Astrocyte of the cerebellum (primary cell): ENCODE results near the gene ACTR6.

Source experiments
- DNase-seq: peaks from one replicate; pipeline ENCODE4 v3.0.0-alpha.2; 2011; ENCODE audit warnings: low read depth
- H3K4me3 ChIP-seq: 2 replicates; pipeline ENCODE4 v1.5.1; 2011; ENCODE audit warnings: mild to moderate bottlenecking, low read depth, low read length, moderate library complexity
- in situ Hi-C: cut with HindIII; loops from 2 replicates; pipeline ENCODE4 v1.10.0; 2017; ENCODE audit warnings: low sequenced_read_pairs
- TF ChIP-seq, protein P1 (sequence below): IDR thresholded peaks from 2 replicates; pipeline ENCODE4 v1.5.1; 2012; ENCODE audit warnings: low read length, low read depth, moderate library complexity, mild to moderate bottlenecking; ENCODE audit errors: missing control alignments

Gene ACTR6

DNA sequence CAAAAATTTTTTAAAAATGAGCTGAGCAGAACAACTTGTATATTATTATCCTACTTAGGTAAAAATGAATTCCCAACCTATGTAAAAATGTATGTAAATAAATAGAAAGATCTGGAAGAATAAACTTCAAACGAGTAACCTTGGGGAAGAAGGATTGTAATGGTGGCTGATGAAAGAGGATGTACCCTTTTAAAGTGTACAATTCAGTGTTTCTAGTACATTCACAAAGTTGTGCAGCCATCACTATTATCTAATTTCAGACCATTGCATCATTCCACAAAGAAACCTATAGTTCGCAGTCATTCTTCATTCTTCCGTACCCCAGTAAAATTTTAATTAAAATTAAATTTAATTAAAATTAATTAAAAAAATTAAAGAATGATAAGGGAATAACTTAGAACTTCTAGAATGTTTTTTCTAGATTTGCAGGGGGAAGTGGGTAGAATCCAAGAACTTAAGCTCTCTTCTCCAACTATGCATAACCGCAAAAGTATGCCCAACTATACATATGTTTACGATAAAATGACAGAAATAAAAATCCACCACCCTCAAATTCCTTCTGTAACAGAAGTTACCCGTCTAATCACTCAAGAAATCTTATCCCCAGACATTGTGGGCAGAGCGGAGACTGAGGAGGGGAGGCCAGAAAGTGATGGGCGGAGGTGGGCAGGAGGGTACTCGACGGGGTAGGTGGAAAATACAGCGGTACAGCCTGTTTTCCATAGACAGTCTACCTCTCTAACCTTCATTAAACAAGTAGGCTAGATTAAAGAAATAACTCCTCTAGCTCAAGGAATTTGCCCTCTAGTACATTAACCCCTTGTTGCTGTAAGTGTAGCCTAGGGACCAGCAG, 65.3 kb downstream of the ACTR6 start:
- H3K4me3 ChIP-seq: peak overlapping the region; percentile 87
- DNase-seq: no peak
- TF ChIP-seq, protein P1, sequence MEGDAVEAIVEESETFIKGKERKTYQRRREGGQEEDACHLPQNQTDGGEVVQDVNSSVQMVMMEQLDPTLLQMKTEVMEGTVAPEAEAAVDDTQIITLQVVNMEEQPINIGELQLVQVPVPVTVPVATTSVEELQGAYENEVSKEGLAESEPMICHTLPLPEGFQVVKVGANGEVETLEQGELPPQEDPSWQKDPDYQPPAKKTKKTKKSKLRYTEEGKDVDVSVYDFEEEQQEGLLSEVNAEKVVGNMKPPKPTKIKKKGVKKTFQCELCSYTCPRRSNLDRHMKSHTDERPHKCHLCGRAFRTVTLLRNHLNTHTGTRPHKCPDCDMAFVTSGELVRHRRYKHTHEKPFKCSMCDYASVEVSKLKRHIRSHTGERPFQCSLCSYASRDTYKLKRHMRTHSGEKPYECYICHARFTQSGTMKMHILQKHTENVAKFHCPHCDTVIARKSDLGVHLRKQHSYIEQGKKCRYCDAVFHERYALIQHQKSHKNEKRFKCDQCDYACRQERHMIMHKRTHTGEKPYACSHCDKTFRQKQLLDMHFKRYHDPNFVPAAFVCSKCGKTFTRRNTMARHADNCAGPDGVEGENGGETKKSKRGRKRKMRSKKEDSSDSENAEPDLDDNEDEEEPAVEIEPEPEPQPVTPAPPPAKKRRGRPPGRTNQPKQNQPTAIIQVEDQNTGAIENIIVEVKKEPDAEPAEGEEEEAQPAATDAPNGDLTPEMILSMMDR: no peak
- in situ Hi-C loops: no loop called here

DNA sequence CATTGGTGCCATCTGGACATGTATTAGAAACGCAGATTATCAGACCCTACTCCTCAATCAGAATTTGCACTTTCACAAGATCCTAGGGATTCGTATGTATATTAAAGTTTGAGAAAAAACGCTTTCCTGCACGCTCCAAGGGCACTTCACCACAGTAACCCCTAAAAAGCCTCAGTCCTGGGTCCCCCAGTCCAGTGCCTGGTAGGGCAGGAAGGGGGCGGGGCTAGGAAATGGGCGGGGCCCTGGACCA, 65.9 kb downstream of the ACTR6 start:
- TF ChIP-seq, protein P1: no peak
- in situ Hi-C loops: no loop called here
- peak overlapping the region; percentile 87 for H3K4me3 ChIP-seq
- no peak for DNase-seq

DNA sequence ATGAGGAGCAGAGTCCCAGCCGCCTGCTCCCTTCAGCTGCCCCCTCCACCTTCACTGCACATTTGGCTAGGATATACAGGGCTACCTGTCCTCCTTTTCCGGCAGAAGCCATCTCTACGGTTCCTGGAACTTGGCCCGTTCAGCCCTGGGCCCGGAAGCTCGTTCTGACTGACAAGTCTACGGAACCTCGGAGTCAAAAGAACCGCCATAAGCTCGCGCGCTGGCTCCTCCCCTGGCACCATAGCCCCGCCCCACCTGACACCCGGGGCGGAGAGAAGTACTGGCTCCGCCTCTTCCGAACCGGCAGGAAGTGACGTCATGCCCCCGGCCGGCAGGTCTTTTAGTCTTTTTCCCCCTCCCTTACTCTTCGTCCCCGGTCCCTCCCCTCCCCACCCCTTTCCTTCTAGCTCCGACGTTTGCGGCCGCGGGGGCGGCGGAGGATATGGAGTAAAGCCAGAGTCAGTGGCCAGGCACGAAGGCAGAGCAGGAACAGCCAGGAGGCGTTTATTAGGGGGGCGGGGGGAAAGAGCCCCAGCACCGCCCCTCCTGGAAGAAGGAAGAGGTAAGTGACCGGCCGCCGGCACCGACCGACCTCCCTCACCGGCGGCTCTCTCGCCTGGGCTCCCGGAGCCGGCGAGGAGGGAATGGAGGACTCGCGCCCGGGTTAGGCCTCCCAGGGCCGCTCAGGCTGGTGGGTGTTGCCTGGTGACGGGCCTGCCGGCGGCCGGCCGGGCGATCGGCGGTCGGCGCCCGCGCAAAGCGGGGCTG, 66.4 kb downstream of the ACTR6 start, which contains the start of the genes DEPDC4 and SCYL2:
Gene DEPDC4, minus strand, starts transcription at position 245 of the 768 bp plus-strand sequence. Its CDS starts 3 bp downstream, at position 242.
Gene SCYL2, plus strand, starts transcription at position 343 of the 768 bp plus-strand sequence. CDS start 15,794 bp downstream, outside the sequence.
- in situ Hi-C loops: no loop called here
- peak within 1 kb of the TSS; percentile 87 for H3K4me3 ChIP-seq
- peak; percentile 95 for DNase-seq
- TF ChIP-seq, protein P1: no peak

DNA sequence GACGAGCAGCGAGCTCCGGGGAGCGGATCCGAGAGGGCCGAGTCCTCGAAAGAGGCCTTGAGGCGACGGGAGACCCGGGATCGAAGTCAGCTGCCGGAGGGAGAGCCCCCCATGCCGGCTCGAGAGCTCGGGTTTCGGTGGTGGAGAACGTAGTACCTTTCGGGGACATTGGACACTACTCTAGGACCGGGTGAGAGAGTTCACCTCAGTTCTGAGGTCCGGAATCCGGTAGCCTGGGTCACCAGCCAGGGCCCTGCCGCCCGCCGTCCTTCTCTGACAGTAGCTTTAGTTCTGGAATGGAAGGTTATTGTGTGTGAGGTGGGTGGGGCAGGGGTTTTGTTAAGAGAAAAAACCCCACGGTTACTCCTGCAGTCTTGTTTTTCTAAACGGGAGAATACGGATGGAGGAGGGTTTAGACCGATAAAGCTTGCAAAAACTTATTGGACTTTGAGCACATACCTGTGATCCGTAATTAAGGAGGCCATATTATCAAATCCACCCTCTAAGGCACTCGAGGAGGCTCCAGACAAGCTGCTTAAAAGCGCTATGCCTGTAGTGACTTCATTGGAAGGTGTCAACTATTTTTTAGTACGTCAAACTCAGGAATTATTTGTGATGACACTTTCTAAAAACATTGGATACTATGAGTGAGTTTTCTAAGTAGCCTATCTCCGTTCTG, 67.1 kb downstream of the ACTR6 start:
- in situ Hi-C loops: no loop called here
- TF ChIP-seq, protein P1: no peak
- DNase-seq: no peak
- H3K4me3 ChIP-seq: peak overlapping the region; percentile 87

DNA sequence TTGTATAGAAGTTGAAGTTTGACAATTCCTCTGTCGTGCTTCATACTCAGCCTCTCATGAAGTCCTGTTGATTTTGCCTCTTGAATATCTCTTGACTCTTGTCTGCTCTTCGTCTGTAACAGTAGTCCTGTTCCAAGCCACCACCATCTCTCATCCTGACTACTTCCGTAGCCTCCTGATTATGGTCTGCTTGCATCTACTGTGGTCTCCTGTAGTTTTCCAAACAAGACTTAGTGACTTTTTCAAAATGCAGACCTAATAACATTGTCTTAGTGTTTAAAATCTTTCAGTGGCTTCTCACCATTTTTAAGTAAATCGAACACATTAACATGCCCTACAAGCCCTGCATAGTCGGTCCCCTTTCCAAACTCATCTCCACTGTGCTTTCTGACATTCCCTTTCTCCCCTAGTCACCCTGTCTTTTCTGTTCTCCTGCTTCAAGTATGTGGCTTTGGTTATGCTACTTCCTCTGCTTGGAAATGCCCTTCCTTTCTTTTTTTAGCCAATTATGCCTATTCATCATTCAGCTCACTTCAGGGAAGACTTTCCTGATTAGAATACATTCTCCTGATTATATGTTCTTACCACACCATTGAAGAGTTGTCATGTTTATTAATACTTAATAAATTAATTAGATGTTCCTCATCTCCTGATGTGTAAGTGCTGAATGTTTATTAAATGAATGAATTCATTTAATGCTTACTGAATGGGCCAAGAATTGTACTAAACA, 68.4 kb downstream of the ACTR6 start:
- in situ Hi-C loops: no loop called here
- TF ChIP-seq, protein P1: no peak
- peak overlapping the region; percentile 87 for H3K4me3 ChIP-seq
- no peak for DNase-seq

DNA sequence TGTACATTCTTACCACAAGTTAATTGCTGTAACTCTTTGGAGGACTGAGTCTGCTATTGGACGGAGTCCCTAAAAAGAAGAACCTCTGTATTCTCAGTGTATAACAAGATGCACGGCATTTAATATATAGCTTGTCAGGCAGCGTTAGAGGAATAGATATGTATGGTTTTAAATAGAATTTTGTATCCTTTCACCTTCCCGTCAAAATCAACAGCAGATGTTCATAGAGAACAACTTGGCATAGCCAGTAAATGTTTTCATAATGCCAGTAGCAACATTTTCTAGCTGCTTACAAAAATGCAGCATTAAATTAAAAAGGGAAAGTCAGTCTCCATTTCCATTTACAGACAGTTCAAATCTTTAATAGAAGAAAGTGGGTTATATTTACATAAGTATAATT, 73.2 kb downstream of the ACTR6 start:
- TF ChIP-seq, protein P1: no peak
- in situ Hi-C loops: no loop called here
- DNase-seq: no peak
- no peak overlapping the region for H3K4me3 ChIP-seq
